SK-N-SH (cell line): ENCODE measurements around the gene DPEP3. TPM values are rescaled to one million over a fixed set of nuclear protein-coding genes. Genes with fewer than 3 reads are reported as not detected.

Source experiments
- CTCF ChIA-PET: fragments of 300-600, 350-600 bp; formaldehyde crosslinking; extraction: SDS; loops from one replicate; lab custom pipeline; 2021; lab: Yijun Ruan, JAX
- POLR2A ChIA-PET: fragments of 350-600 bp; sonication (Branson Sonifier 250); formaldehyde crosslinking; extraction: SDS; loops from one replicate; lab custom pipeline; 2020; ENCODE audit warnings: antibody characterized with exemption, inconsistent platforms; lab: Yijun Ruan, JAX
- DNase-seq: peaks from one replicate; pipeline ENCODE4 v3.0.0; 2012
- H2AFZ ChIP-seq: fragments of 200-600 bp; sonication (generic); 2 replicates; pipeline ENCODE4 v1.8.1; 2016; ENCODE audit warnings: antibody characterized with exemption, mild to moderate bottlenecking, low read depth
- H3F3A ChIP-seq: fragments of 200-600 bp; sonication (generic); replicated peaks from 2 replicates; pipeline ENCODE3; 2016; ENCODE audit warnings: antibody characterized with exemption, mild to moderate bottlenecking; ENCODE audit not compliant: insufficient read depth
- H3K27ac ChIP-seq, 2 experiments: fragments of 200-500 bp in 1 of 2; fragments of 200-600 bp in 1 of 2; sonication (Bioruptor generic) in 1 of 2; sonication (generic), shearing (Covaris generic) in 1 of 2; 2 replicates each; pipeline versions ENCODE4 v1.5.1 to v1.6.1; 2014 to 2016; ENCODE audit warnings: low read depth in 2 of 2, inconsistent platforms in 1 of 2, low read length in 1 of 2, mild to moderate bottlenecking in 1 of 2, mixed read lengths in 1 of 2
- H3K27me3 ChIP-seq: fragments of 200-600 bp; sonication (generic), shearing (Covaris generic); 2 replicates; pipeline ENCODE4 v1.6.1; 2016; ENCODE audit warnings: mixed run types; ENCODE audit not compliant: insufficient read depth
- H3K36me3 ChIP-seq, 2 experiments: fragments of 200-500 bp in 1 of 2; fragments of 200-600 bp in 1 of 2; sonication (Bioruptor generic) in 1 of 2; sonication (generic) in 1 of 2; replicated peaks in 1 of 2; 2 replicates each; pipeline versions ENCODE3 to v1.5.1; 2014 to 2016; ENCODE audit warnings: low read length in 1 of 2, mild to moderate bottlenecking in 1 of 2; ENCODE audit not compliant: insufficient read depth in 2 of 2, control insufficient read depth in 1 of 2
- H3K4me1 ChIP-seq, 2 experiments: fragments of 200-500 bp in 1 of 2; fragments of 200-600 bp in 1 of 2; sonication (Bioruptor generic) in 1 of 2; sonication (generic), shearing (Covaris generic) in 1 of 2; 2 replicates each; pipeline versions ENCODE4 v1.5.1 to v1.6.1; 2014 to 2016; ENCODE audit warnings: low read depth in 1 of 2, low read length in 1 of 2, mixed run types in 1 of 2; ENCODE audit not compliant: insufficient read depth in 2 of 2, control insufficient read depth in 1 of 2
- H3K4me2 ChIP-seq: fragments of 200-600 bp; sonication (generic), shearing (Covaris generic); 2 replicates; pipeline ENCODE4 v1.6.1; 2017; ENCODE audit warnings: mixed run types
- H3K4me3 ChIP-seq, 2 experiments: fragments of 200-500 bp in 1 of 2; fragments of 200-600 bp in 1 of 2; sonication (Bioruptor generic) in 1 of 2; sonication (generic), shearing (Covaris generic) in 1 of 2; 2 replicates each; pipeline versions ENCODE4 v1.5.1 to v1.8.1; 2014 to 2016; ENCODE audit warnings: low read depth in 2 of 2, inconsistent platforms in 1 of 2, low read length in 1 of 2, mild to moderate bottlenecking in 1 of 2, mixed read lengths in 1 of 2, moderate library complexity in 1 of 2
- H3K79me2 ChIP-seq: fragments of 200-600 bp; sonication (generic); 2 replicates; pipeline ENCODE4 v1.8.1; 2017; ENCODE audit warnings: mild to moderate bottlenecking; ENCODE audit not compliant: insufficient read depth
- H3K9ac ChIP-seq: fragments of 200-600 bp; sonication (generic); 2 replicates; pipeline ENCODE4 v1.6.1; 2017; ENCODE audit warnings: mixed run types
- H3K9me2 ChIP-seq: fragments of 200-600 bp; sonication (generic); 2 replicates; pipeline ENCODE4 v1.6.1; 2017; ENCODE audit warnings: mixed run types
- H3K9me3 ChIP-seq: fragments of 200-600 bp; sonication (generic); 2 replicates; pipeline ENCODE4 v1.6.1; 2017; ENCODE audit warnings: mixed run types, mild to moderate bottlenecking, moderate library complexity
- H4K20me1 ChIP-seq: fragments of 200-600 bp; sonication (generic); 2 replicates; pipeline ENCODE4 v1.6.1; 2017; ENCODE audit warnings: mild to moderate bottlenecking, mixed run types; ENCODE audit not compliant: insufficient read depth
- ELF1 ChIP-seq: IDR thresholded peaks from 2 replicates; pipeline ENCODE4 v1.4.0; 2012
- EP300 ChIP-seq, 2 experiments: IDR thresholded peaks; 2 replicates each; pipeline versions ENCODE4 v1.4.0 to v1.6.1; 2012; ENCODE audit warnings: borderline replicate concordance in 1 of 2, low read depth in 1 of 2, low read length in 1 of 2
- EZH2phosphoT487 ChIP-seq: fragments of 200-600 bp; sonication (generic); IDR thresholded peaks from 2 replicates; pipeline ENCODE4 v1.6.1; 2017; ENCODE audit warnings: low read depth, mixed run types, mild to moderate bottlenecking, antibody characterized with exemption, moderate library complexity, borderline replicate concordance
- FOSL2 ChIP-seq: IDR thresholded peaks from 2 replicates; pipeline ENCODE4 v1.4.0; 2012; ENCODE audit warnings: low read depth, mild to moderate bottlenecking, moderate library complexity, borderline replicate concordance
- GABPA ChIP-seq: IDR thresholded peaks from 2 replicates; pipeline ENCODE4 v1.4.0; 2012; ENCODE audit warnings: low read depth, mild to moderate bottlenecking
- GATA2 ChIP-seq: sonication (generic); formaldehyde crosslinking; IDR thresholded peaks from 2 replicates; pipeline ENCODE4 v1.5.0; 2020; ENCODE audit warnings: mild to moderate bottlenecking, missing genetic modification reagents
- IRF3 ChIP-seq: fragments of 150-350 bp; IDR thresholded peaks from 2 replicates; pipeline ENCODE4 v1.6.1; 2016; ENCODE audit warnings: mild to moderate bottlenecking, low read depth, low read length
- JUND ChIP-seq: IDR thresholded peaks from 2 replicates; pipeline ENCODE4 v1.4.0; 2012
- MAX ChIP-seq: IDR thresholded peaks from 2 replicates; pipeline ENCODE4 v1.4.0; 2012; ENCODE audit warnings: low read depth
- MXI1 ChIP-seq: IDR thresholded peaks from 2 replicates; pipeline ENCODE4 v1.6.1; 2012; ENCODE audit warnings: mild to moderate bottlenecking, low read depth, low read length, improper control_type of control experiment
- RAD21 ChIP-seq: IDR thresholded peaks from 2 replicates; pipeline ENCODE4 v1.6.1; 2012; ENCODE audit warnings: mild to moderate bottlenecking, low read length
- REST ChIP-seq: IDR thresholded peaks from 2 replicates; pipeline ENCODE4 v1.6.1; 2012; ENCODE audit warnings: mild to moderate bottlenecking, low read depth, low read length, moderate library complexity
- RFX5 ChIP-seq: IDR thresholded peaks from 2 replicates; pipeline ENCODE4 v1.6.1; 2012; ENCODE audit warnings: mild to moderate bottlenecking, improper control_type of control experiment, low read length
- RXRA ChIP-seq: IDR thresholded peaks from 2 replicates; pipeline ENCODE4 v1.4.0; 2012; ENCODE audit warnings: low read depth, mild to moderate bottlenecking, borderline replicate concordance
- SIN3A ChIP-seq: IDR thresholded peaks from 2 replicates; pipeline ENCODE4 v1.6.1; 2012; ENCODE audit warnings: low read depth, mild to moderate bottlenecking, low read length, moderate library complexity, borderline replicate concordance
- USF1 ChIP-seq: IDR thresholded peaks from 2 replicates; pipeline ENCODE4 v1.4.0; 2012; ENCODE audit warnings: low read depth, borderline replicate concordance
- USF2 ChIP-seq: fragments of 150-350 bp; IDR thresholded peaks from 2 replicates; pipeline ENCODE4 v1.6.1; 2017; ENCODE audit warnings: antibody characterized with exemption, low read length, low read depth, borderline replicate concordance
- ZBTB33 ChIP-seq: IDR thresholded peaks from 2 replicates; pipeline ENCODE4 v1.4.0; 2012; ENCODE audit warnings: low read depth, borderline replicate concordance
- WGBS: methylation state at CpG from one replicate; pipeline ENCODE4 v1.1.6; 2017; ENCODE audit warnings: low lambda C conversion rate; 5-methylcytosine and 5-hydroxymethylcytosine counted together
- polyA plus RNA-seq, 3 experiments: library from polyadenylated mRNA; depleted of rRNA; stranded (reverse); fragments of >200 nt; gene quantifications; 2 replicates each; pipeline ENCODE4 v1.2.3, GENCODE V29; 2012

Gene DPEP3
- polyA plus RNA-seq, 1 of the 3 experiments (the other 2 are of a cell fraction) = not detected

GRCh38 chr16:68028996-68029395 is 48.7 kb upstream of the DPEP3 start (continued):
- TF ChIP-seq USF2 (no peak), SIN3A (no peak), RFX5 (no peak), RAD21 (no peak), JUND (no peak)

- ChIA-PET POLR2A (interaction anchor here (0.9 to 1.3 kb wide), 2 partner anchors 62 to 87 kb away, joined by 4 to 5 read pairs; partner anchors contain the start of gene NFATC3), CTCF (interaction anchor here (0.6 to 3.3 kb wide), 6 partner anchors 18 to 207 kb away, joined by 3 to 23 read pairs (median 4); partner anchors contain the start of gene NRN1L)
- Histone ChIP-seq H3K9ac (peak within 1 kb of the TSS; percentile 97), H3K9me2 (no peaks in the 10 kb centered on the region), H3K4me1 (peaks cover 7 to 12% of the 10 kb centered on the region in 2 experiments; a peak in 2 of 4 replicates), H3K4me3 (peak within 1 kb of the TSS; percentile 80 to 98), H3K27me3 (no peaks in the 10 kb centered on the region), H2AFZ (peak within 1 kb of the TSS; percentile 80), H3K36me3 (peaks cover 6 to 22% of the 10 kb centered on the region in 2 experiments), H3F3A (no peaks in the 10 kb centered on the region), H3K27ac (peak within 1 kb of the TSS; percentile 57 to 78), H4K20me1 (no peaks in the 10 kb centered on the region), H3K9me3 (no peaks in the 10 kb centered on the region), H3K4me2 (peak within 1 kb of the TSS; percentile 93), H3K79me2 (peaks cover 47% of the 10 kb centered on the region)
- 2% methylated on average over 38 of the region's 84 CpGs for WGBS
- DNase-seq = peak; percentile 91
- TF ChIP-seq RXRA = no peak
- TF ChIP-seq GATA2 (CRISPR knock-in tag) = no peak
- TF ChIP-seq ELF1 = peak; percentile 78
- TF ChIP-seq EZH2phosphoT487 = no peak
- no peak for TF ChIP-seq USF2
- no peak for TF ChIP-seq FOSL2
- TF ChIP-seq JUND = no peak
- TF ChIP-seq GABPA = no peak; the same call in 1 of the 2 replicates
- peak; percentile 63 for TF ChIP-seq REST
- no peak; the same call in 1 of the 2 replicates for TF ChIP-seq ZBTB33
- no peak for TF ChIP-seq IRF3
- TF ChIP-seq EP300 (IDR thresholded peaks at IDR 0.05; ENCODE audit: borderline replicate concordance in 1 of 2, low read depth in 1 of 2, low read length in 1 of 2) = no peak
- TF ChIP-seq MXI1 = peak; percentile 92
- no peak for TF ChIP-seq RAD21
- peak; percentile 36; the same call in 1 of the 2 replicates for TF ChIP-seq USF1
- peak; percentile 90 for TF ChIP-seq MAX
Measured at GRCh38 chr16:68022728-68023537, 42.6 kb upstream of the DPEP3 start, which contains the start of the genes DDX28 and DUS2. Gene DDX28 (minus strand): TSS chr16:68023232. CDS start chr16:68023202, 30 bp downstream. Gene DUS2 (plus strand): TSS chr16:68023284. CDS start chr16:68038024, 14,740 bp downstream.
